ENCODE results near the gene HS2ST1. TPM values are rescaled to one million over a fixed set of nuclear protein-coding genes. Genes with fewer than 3 reads are reported as not detected.
A peak's percentile ranks its signal among the peaks of the same experiment; 100 is the strongest.
"Not testable (repeated sequence)": the region's sequence is repeated elsewhere in the genome, so short reads cannot be mapped to it uniquely, and the experiment has no call there.

Gene HS2ST1
- polyA plus RNA-seq, 12 donors, result 18.3 to 32.6 (median 23.4) TPM; not detected in 1

DNA sequence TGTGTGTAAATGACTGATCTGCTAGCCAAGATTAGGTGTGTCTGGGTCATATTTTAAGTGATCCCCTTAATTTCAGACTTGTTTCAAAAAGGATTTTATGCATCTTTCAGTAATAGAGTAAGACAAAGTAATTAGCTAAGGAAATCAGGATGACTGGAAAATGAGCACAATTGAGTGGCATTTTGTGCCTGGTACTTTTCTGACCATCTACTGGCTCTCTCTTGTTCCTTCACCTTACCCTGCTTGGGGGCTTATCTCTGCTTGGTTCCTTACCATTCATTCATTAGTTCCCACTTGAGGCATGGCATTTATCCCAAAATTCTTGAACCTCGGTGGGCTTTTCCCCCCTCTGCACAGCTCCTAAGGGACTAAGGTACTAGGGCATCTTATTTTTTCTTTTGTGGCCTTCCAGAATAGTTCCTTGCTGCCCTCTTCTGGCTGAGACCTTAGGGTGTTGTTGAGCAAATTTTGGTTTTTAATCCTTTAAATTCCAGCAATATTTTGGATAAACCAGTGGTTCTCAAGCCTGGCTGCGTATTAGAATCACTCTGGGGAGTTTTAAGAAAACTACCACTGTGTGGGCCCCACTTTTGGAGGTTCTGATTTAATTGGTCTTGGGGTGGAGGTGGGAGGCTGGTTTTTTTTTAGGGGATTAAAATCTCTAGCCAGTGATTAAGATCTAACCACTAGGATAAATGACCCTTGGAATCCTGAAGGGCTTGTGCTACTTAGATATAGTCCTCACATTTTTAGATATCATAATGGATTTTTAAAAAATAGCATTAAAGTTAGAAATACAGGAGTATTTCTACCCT is 50.8 kb downstream of the HS2ST1 start:
- peak; percentile 8 for DNase-seq

DNA sequence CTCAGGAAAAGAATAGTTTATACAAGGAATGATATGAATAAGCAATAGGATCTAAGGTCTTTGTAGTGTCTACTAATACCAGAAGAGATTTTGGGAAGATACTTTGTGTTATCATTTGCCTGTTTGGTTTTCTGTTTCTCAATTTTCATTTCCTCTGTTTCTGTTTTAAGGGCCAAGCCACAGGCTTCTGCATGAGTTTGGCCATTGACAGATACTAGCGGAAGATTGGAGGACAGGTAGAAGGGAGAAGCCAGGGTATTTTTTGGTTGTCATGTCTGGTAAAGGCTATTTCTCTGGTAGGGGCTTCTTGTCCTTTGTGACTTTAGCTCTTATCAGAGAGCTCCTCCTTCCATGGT is 51.4 kb downstream of the HS2ST1 start:
- DNase-seq, result no peak

DNA sequence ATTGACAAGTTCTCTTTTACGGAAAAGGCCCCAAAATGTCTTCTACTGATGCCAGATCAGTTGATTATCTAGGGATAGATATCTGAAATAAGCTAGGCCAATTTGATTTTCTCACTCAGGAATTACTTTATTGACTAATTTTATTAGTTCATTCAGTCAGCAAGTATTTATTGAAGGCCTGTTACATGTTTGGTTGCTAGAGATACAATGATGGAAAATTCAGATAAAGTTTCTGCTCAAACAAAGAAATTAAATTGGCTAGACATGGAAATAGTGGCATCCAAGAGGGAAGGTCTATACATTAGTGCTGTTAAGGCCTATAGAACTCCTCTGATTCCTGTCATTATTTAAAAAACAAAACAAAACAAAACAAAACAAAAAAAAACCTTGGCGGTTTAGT is 56.5 kb downstream of the HS2ST1 start:
- no peak for DNase-seq

DNA sequence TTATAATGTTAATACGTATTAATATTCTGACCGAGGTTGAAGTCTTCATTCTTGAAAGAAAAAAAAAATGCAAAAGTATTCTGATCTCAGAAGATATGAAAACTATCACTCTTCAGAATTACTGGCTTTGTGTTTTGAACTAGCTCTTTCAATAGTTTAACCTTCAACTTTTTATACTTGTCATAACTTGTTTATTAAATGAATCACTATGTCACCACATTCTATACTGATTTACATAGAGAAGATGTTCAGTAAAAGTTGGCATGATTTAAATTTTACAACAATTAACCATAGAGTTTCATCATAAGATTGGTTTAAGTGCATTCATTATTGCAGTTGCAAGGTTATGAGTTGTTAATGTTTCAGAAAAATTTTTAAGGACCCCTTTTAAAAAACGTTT is 57.3 kb downstream of the HS2ST1 start:
- DNase-seq, result no peak

DNA sequence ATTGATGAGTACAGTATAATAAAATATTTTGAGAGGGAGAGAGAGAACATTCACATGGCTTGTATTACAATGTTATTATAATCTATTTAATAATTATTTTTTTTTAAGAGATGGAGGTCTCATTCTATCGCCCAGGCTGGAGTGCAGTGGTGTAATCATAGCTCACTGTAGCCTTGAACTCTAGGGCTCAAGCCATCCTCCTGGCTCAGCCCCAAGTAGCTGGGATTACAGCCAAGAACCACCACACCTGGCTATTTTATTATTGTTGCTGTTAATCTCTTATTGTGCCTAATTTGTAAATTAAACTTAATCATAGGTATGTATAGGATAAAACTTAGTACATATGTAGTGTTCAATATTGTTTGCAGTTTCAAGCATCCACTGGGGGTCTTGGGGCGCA is 57.8 kb downstream of the HS2ST1 start:
- DNase-seq, result no peak

DNA sequence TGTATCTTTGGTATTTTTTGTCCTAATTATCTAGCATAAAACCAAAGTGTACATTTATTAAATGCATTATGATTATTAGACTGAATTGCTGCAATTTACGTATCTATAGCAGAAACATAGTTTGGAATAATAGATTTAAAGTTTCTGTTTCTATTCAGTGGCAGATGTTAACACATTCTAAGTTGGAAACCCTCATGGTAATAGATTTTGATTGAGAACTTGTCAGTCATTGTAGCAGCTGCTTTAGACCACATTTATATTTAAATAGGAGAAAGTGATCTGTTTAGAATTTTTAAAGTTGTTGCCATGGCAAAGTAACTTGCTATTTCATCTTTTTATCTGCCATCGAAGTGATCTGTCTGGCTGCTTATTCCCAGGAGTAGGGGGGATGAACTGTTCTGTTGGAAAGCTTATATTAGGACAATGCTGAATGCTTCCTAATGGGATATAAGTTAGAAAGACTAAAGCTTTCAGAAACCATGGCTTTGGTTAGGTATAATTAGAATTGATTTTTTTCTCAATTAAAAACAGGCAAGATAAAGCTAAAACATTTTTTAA is 61.6 kb downstream of the HS2ST1 start:
- DNase-seq, result peak; percentile 30

DNA sequence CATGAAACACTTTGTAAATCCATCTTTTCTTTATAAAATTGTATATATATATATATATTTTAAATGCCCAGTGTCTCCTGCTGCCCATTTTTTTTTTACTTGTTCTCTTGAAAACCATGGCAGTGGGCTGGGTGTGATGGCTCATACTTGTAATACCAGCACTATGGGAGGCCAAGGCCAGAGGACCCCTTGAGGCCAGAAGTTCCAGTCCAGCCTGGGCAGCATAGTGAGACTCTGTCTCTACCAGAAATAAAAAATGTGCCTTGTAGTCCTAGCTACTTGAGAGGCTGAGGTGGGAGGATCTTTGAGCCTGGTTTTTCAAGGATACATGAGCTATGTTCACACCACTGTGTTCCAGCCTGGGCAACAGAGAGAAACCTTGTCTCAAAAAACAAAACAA is 62.2 kb downstream of the HS2ST1 start:
- DNase-seq, result no peak

DNA sequence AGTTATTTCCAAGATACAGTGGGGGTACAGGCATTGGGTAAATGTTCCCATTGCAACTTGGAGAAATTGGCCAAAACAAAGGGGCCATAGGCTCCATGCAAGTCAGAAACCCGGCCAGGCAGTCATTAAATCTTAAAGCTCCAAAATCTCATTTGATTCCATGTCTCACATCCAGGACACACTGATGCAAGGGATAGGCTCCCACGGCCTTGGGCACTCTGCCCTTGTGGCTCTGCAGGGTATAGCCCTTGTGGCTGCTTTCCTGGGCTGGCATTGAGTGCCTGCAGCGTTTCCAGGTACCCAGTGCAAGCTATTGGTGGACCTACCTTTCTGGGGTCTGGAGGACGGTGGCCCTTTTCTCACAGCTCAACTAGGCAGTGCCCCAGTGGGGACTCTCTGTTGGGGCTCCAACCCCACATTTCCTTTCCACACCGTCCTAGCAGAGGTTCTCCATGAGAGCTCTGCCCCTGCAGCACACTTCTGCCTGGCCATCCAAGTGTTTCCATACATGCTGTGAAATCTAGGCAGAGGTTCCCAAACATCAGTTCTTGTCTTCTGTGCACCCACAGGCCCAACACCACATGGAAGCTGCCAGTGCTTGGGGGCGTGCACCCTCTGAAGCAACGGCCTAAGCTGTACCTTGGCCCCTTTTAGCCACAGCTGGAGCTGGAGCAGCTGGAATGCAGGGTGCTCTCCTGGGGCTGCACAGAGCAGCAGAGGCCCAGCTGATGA is 67.2 kb downstream of the HS2ST1 start:
- DNase-seq, result no peak

DNA sequence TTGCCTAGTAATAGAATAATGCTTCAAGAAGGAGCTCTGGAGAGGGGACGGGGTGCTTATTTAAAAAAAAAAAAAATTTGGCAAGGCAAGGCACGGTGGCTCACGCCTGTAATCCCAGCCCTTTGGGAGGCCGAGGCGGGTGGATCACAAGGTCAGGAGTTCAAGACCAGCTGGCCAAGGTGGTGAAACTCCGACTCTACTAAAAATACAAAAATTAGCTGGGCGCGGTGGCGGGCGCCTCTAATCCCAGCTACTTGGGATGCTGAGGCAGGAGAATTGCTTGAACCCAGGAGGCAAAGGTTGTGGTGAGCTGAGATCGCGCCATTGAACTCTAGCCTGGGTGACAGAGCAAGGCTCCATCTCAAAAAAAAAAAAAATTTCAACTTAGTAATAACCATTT is 69.2 kb downstream of the HS2ST1 start:
- not testable (repeated sequence) for DNase-seq

DNA sequence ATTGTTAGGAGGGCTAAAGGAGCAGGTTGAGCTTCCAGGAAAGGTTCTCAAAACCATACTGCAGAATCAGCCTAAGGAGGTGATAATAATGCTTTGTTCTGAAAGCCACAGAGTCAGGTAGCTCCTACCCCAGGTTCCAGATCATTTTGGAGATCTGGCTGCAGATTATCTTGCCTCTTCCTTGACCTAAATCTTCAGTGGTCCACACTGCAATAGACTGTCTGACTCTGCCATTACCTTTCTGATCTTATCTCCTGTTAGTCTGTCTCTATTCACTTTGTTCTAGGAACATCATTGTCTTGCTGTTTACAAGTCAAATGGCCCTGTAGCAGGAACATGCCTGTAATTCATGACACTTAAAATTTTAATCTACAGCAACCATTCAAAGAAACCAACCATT is 73.0 kb downstream of the HS2ST1 start:
- DNase-seq, result no peak

DNA sequence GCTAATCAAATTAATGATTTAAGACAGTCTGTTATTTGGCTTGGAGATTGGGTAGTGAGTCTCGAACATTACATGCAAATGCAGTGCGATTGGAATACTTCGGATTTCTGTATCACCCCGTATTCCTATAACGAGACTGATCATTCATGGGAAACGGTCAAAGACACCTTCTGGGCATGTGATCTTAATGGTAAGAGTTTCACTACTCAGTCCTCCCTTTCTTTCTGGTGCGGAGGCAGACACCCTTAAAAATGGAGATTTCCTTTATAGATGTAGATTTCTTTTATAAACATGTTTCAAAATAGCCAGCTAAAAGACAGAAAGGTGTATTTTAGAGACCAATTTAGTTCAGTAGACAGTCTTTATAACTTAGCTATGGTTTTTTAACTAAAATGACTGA is 74.4 kb downstream of the HS2ST1 start:
- DNase-seq, result no peak

DNA sequence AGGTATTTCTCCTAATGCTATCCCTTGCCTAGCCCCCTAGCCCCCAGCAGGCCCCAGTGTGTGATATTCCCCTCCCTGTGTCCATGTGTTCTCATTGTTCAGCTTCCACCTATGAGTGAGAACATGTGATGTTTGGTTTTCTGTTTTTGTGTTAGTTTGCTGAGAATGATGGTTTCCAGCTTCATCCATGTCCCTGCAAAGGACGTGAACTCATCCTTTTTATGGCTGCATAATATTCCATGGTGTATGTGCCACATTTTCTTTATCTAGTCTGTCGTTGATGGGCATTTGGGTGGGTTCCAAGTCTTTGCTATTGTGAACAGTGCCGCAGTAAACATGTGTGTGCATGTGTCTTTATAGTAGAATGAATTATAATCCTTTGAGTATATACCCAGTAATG is 75.3 kb downstream of the HS2ST1 start:
- not testable (repeated sequence) for DNase-seq

DNA sequence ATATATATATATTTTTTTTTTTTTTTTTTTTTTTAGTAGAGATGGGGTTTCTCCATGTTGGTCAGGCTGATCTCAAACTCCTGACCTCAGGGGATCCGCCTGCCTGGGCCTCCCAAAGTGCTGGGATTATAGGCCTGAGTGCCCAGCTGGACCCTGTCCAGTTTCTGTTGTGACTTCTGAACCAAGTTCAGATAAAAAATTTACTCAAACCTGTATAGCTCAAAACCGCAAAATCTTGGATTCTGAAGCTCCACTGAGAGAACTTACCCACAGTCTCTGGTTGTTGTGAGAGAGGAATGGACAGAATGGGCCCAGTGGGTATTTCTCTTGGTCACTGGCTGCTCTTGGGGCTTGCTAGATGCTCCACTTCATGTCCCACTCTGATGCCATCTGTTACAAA is 76.4 kb downstream of the HS2ST1 start:
- no peak for DNase-seq

DNA sequence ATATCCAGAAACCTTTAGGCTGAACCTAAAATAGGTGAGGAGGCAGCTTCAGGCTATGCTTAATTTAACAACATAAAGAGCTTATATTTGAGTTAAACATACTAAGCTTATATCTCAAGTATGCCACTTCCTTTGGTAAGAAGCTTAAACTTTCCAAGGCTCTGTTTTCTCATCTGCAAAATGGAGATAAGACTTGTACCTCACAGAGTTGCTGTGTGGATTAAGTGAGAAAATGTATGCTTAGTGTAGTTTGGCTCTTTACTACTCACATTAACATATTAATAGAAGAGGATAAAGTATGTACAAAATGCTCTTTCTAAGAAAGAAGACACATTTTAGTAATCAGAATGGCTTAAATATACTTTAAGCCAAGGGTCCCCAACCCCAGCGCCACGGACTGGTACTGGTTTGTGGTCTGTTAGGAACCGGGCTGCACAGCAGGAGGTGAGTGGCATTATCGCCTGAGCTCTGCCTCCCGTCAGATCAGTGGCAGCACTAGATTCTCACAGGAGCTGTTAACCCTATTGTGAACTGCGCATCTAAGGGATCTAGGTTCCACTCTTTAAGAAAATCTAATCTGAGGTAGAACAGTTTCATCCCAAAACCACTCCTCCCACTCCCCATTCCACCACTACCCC is 77.2 kb downstream of the HS2ST1 start:
- DNase-seq, result no peak

DNA sequence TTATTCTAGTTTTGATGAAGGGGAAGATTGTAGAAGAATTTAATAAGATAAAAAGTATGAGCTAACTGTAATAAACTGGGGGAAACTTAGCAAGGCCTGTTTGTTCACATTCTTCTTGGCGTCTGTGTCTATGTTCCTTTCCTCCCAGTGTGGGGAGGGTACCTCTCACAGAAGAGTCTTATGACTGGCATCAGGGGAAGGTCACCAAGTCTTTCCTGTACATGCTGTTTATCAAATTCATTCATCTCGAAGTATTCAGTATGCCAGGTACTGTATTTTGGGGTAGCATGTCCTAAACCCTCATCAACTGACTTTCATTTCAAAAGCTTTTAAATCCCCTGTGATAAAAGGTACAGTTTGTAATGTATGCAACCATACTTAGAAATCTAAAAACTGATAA is 78.4 kb downstream of the HS2ST1 start:
- no peak for DNase-seq

DNA sequence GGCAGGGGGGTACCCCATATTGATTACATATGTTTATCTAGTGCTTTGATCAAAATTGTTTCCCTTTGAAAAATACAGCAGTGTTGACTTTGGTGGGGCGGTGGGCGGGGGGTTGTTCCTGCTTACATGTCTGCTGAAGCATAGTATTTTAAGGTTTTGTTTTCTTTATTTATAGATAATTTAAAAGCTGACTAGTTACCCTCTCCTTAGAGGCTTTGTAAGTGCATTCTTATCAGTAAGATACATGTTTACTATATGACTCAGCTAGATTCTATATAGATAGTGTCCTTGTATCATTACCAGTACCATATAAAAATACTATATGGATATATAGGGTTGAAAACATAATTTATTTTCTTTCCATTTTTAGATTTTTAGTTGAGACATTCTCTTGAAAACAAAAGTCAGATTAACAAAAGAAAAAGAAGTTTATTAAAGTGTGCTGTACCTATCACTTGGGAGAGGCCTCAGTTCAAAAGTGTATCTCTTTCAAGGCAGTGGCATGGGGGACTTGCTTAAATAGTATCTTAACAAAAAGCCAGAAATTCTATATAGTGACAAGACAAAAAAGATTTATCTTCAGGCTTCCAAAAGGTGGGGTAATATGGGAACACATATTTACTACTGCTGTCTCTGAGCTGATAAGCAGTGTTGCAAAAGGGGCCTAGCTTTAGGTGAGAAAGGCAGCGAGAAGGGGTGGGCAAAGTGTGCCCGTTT is 79.0 kb downstream of the HS2ST1 start:
- DNase-seq, result no peak

DNA sequence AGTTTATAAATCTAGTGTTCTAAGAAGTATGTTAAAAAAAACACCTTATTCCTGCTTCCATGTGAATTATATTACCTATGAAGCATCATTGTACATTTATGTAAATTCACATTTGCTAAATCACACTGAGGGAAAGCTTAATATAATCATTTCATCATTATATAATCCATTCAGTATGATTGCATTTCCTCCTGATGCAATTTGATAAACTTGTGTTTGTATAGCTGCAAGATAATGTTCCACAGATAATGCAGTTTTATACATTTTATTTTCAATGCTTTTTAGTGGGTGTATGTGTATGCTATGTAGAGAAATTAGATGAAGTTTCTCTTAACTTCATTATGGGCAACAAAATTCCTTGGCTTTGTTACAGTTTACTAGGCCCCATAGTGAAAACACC is 79.6 kb downstream of the HS2ST1 start:
- DNase-seq, result no peak

DNA sequence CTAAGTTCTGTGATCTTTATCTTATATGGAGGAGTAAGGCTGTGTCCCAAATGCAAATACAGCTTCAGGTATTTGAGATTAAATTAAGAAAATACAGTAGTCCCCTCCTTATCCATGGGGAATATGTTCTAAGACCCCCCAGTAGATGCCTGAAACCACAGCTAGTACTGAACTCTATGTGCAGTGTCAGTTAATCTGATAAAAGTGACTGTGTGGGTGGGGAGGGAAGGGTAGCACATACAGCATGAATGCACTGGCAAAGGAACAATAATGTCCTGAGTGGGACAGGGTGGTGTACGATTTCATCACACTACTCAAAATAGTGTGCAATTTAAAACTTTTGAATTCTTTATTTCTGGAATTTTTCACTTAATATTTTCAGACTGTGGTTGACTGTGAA is 83.1 kb downstream of the HS2ST1 start:
- no peak for DNase-seq

DNA sequence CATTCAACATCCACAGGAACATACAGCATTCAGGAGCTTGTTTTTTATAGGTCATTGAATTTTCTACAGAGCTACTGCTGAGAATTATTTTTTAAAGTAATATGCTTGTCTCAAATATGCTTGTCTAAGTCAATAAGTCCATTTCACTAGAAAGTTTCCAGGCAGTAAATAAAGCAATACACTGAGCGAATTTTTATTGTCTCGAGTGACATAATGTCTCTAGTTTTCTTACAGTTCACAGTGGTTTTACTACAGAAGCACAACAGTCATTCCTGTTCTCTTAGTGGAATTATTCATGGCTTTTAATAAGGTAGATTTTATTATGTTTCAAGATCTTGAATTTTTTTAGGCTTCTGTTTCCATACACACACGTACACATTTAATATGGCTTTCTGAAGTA is 83.8 kb downstream of the HS2ST1 start:
- DNase-seq, result no peak

DNA sequence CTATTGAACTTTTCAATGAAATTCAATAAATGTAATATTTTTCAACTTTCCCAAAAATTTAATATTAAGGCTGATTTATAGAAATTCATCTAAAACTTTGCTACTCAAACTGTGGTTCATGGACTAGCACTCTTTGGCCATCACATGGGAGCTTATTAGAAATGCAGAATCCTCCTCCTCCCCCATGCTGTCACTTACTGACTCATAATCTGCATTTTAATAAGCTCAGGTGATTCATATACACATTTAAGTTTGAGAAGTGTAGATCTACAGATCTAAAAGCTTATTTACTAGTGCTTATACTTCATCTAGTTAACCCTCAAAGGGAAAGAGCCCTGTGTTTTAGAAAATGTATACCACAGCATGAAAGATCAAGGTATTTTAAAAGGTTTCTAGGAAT is 84.3 kb downstream of the HS2ST1 start:
- no peak for DNase-seq

DNA sequence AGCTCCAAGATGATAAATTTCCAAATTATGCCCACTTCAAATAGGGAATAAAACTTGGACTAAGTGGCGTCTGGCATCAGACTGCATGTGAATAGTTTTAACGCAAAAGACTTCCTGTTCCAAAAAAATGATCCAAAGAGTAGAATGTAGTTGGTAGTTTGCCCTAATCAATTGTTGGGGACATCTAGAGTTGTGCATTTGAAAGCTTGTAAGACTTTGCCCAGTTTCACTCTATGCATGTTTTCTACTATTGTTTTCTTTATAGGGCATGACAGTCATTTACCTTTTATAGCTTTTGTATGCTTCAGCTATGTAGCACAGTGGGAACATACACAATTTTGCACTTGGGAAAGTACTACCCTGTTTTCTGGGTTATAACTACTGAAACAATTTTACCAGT is 86.0 kb downstream of the HS2ST1 start:
- no peak for DNase-seq

DNA sequence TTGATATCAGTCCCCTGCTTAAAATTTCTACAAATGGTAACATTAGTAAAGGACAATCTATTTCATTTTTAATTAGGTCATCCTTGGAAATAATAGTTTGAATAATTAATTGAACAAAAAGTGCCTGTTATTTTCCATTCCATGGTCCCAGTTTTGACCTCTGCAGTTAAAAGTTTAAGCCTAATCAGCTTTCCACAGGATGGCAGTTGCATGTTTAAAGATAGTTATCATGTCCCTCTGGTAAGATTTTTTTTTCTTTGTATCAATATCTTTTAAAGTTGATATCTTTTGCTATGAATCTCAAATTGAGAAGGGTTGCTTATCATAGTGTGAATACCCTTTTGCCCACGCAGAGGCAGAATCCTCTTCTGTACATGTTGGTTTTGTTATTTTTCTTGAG is 90.4 kb downstream of the HS2ST1 start:
- DNase-seq, result no peak

Measured in muscle of arm (tissue), 12 donors.